H9 (cell line): ENCODE data around the gene GCNT3. TPM values are rescaled to one million over a fixed set of nuclear protein-coding genes. Genes with fewer than 3 reads are reported as not detected.

Source experiments
- DNase-seq: peaks from one replicate; pipeline ENCODE4 v3.0.0-alpha.2; 2017
- H2AFZ ChIP-seq: one replicate; pipeline ENCODE4 v1.6.1; 2013; ENCODE audit warnings: mild to moderate bottlenecking, low read length, control low read depth, moderate library complexity
- H2AK5ac ChIP-seq: 2 replicates; pipeline ENCODE4 v1.6.1; 2013; ENCODE audit warnings: low read length, control low read depth, mixed read lengths; ENCODE audit not compliant: insufficient read length
- H2BK120ac ChIP-seq: one replicate; pipeline ENCODE4 v1.6.1; 2013; ENCODE audit warnings: low read depth, mild to moderate bottlenecking, low read length, control low read depth, inconsistent platforms; ENCODE audit not compliant: poor library complexity, severe bottlenecking
- H2BK12ac ChIP-seq: 2 replicates; pipeline ENCODE4 v1.6.1; 2013; ENCODE audit warnings: low read length, control low read depth, mixed read lengths, low read depth; ENCODE audit not compliant: insufficient read length
- H2BK15ac ChIP-seq: 2 replicates; pipeline ENCODE4 v1.6.1; 2013; ENCODE audit warnings: low read depth, low read length, control low read depth
- H2BK20ac ChIP-seq: one replicate; pipeline ENCODE4 v1.6.1; 2013; ENCODE audit warnings: low read depth, mild to moderate bottlenecking, low read length, control low read depth, inconsistent platforms; ENCODE audit not compliant: poor library complexity, severe bottlenecking
- H2BK5ac ChIP-seq: 2 replicates; pipeline ENCODE4 v1.6.1; 2013; ENCODE audit warnings: low read length, control low read depth, mixed read lengths; ENCODE audit not compliant: insufficient read length
- H3K14ac ChIP-seq: 2 replicates; pipeline ENCODE4 v1.6.1; 2013; ENCODE audit warnings: low read length, control low read depth; ENCODE audit not compliant: insufficient read depth
- H3K18ac ChIP-seq: 2 replicates; pipeline ENCODE4 v1.6.1; 2013; ENCODE audit warnings: low read depth, mild to moderate bottlenecking, mixed read lengths, low read length, control low read depth; ENCODE audit not compliant: insufficient read length
- H3K23ac ChIP-seq: 2 replicates; pipeline ENCODE4 v1.6.1; 2013; ENCODE audit warnings: low read length, control low read depth, mixed read lengths, low read depth; ENCODE audit not compliant: insufficient read length
- H3K23me2 ChIP-seq: 2 replicates; pipeline ENCODE4 v1.6.1; 2013; ENCODE audit warnings: low read depth, mild to moderate bottlenecking, mixed read lengths, low read length, control low read depth; ENCODE audit not compliant: insufficient read length, poor library complexity, severe bottlenecking
- H3K27ac ChIP-seq: 2 replicates; pipeline ENCODE4 v1.5.1; 2013; ENCODE audit warnings: low read length, control low read depth, mixed read lengths, low read depth; ENCODE audit not compliant: insufficient read length
- H3K27me3 ChIP-seq: 2 replicates; pipeline ENCODE4 v1.6.1; 2013; ENCODE audit warnings: low read length, control low read depth, inconsistent platforms; ENCODE audit not compliant: insufficient read depth
- H3K4ac ChIP-seq: 2 replicates; pipeline ENCODE4 v1.6.1; 2013; ENCODE audit warnings: low read depth, mild to moderate bottlenecking, control low read depth, inconsistent platforms, low read length, moderate library complexity
- H3K4me1 ChIP-seq: 2 replicates; pipeline ENCODE4 v1.6.1; 2013; ENCODE audit warnings: low read length, control low read depth, inconsistent platforms; ENCODE audit not compliant: insufficient read depth
- H3K4me2 ChIP-seq: 2 replicates; pipeline ENCODE4 v1.6.1; 2013; ENCODE audit warnings: low read length, control low read depth, mixed read lengths; ENCODE audit not compliant: insufficient read length, insufficient read depth
- H3K56ac ChIP-seq: 2 replicates; pipeline ENCODE4 v1.6.1; 2013; ENCODE audit warnings: low read depth, mild to moderate bottlenecking, mixed read lengths, low read length, control low read depth; ENCODE audit not compliant: insufficient read length
- H3K79me1 ChIP-seq: 2 replicates; pipeline ENCODE4 v1.6.1; 2013; ENCODE audit warnings: low read depth, mild to moderate bottlenecking, moderate library complexity, low read length, control low read depth, inconsistent platforms; ENCODE audit not compliant: insufficient read depth, poor library complexity, severe bottlenecking
- H3K79me2 ChIP-seq: 2 replicates; pipeline ENCODE4 v1.6.1; 2013; ENCODE audit warnings: low read length, control low read depth, inconsistent platforms; ENCODE audit not compliant: insufficient read depth
- H3K9ac ChIP-seq: 2 replicates; pipeline ENCODE4 v1.6.1; 2013; ENCODE audit warnings: low read length, control low read depth, mixed read lengths; ENCODE audit not compliant: insufficient read length; ENCODE audit errors: extremely low read depth
- H3K9me3 ChIP-seq: one replicate; pipeline ENCODE4 v1.6.1; 2013; ENCODE audit warnings: low read depth, low read length, inconsistent platforms; ENCODE audit not compliant: control insufficient read depth
- H3T11ph ChIP-seq: one replicate; pipeline ENCODE4 v1.6.1; 2013; ENCODE audit warnings: mild to moderate bottlenecking, low read length, control low read depth, inconsistent platforms
- H4K20me1 ChIP-seq: one replicate; pipeline ENCODE4 v1.6.1; 2013; ENCODE audit not compliant: control insufficient read depth, insufficient read length, insufficient read depth
- H4K5ac ChIP-seq: 2 replicates; pipeline ENCODE4 v1.6.1; 2013; ENCODE audit warnings: low read depth, mild to moderate bottlenecking, mixed read lengths, low read length, control low read depth; ENCODE audit not compliant: insufficient read length
- H4K8ac ChIP-seq: replicated peaks from 2 replicates; pipeline ENCODE4 v1.6.1; 2013; ENCODE audit warnings: low read length, control low read depth, mixed read lengths, low read depth; ENCODE audit not compliant: insufficient read length
- H4K91ac ChIP-seq: 2 replicates; pipeline ENCODE4 v1.6.1; 2013; ENCODE audit warnings: low read depth, mild to moderate bottlenecking, moderate library complexity, mixed read lengths, low read length, control low read depth; ENCODE audit not compliant: insufficient read length
- H3K27ac Mint-ChIP-seq, 3 experiments: 2 replicates in 2 of 3; 3 replicates in 1 of 3; pipeline ENCODE4 v1.8.0; 2020 to 2021; ENCODE audit warnings: mixed read lengths in 3 of 3, mild to moderate bottlenecking in 1 of 3, moderate library complexity in 1 of 3
- H3K27me3 Mint-ChIP-seq: 2 replicates; pipeline ENCODE4 v1.8.0; 2021; ENCODE audit warnings: low read depth, mild to moderate bottlenecking, moderate library complexity, mixed read lengths
- H3K36me3 Mint-ChIP-seq, 3 experiments: 2 replicates in 2 of 3; 3 replicates in 1 of 3; pipeline ENCODE4 v1.8.0; 2020 to 2021; ENCODE audit warnings: low read depth in 3 of 3, mixed read lengths in 3 of 3; ENCODE audit not compliant: insufficient read depth in 1 of 3
- H3K4me1 Mint-ChIP-seq, 2 experiments: 2 replicates each; pipeline ENCODE4 v1.8.0; 2020; ENCODE audit warnings: mixed read lengths in 2 of 2
- H3K4me3 Mint-ChIP-seq, 2 experiments: 2 replicates in 1 of 2; 3 replicates in 1 of 2; pipeline ENCODE4 v1.8.0; 2020 to 2021; ENCODE audit warnings: mild to moderate bottlenecking in 2 of 2, mixed read lengths in 2 of 2, moderate library complexity in 1 of 2
- H3K9me3 Mint-ChIP-seq, 2 experiments: 2 replicates in 1 of 2; 3 replicates in 1 of 2; pipeline ENCODE4 v1.8.0; 2020; ENCODE audit warnings: mild to moderate bottlenecking in 2 of 2, mixed read lengths in 2 of 2, moderate library complexity in 1 of 2
- CTCF ChIP-seq: fragments of 200-600 bp; sonication (generic); conservative IDR thresholded peaks from 3 replicates; pipeline ENCODE4 v1.8.0; 2021; ENCODE audit warnings: antibody characterized with exemption, mild to moderate bottlenecking
- WGBS: extraction: QIAGEN DNeasy Blood & Tissue Kit; methylation state at CpG from one replicate; pipeline ENCODE4 v1.1.7; 2013; ENCODE audit warnings: missing lambda C conversion rate, low lambda C conversion rate, mixed read lengths; ENCODE audit not compliant: insufficient read length; ENCODE audit errors: extremely low coverage; 5-methylcytosine and 5-hydroxymethylcytosine counted together
- total RNA-seq: library from RNA; stranded (reverse); gene quantifications from 2 replicates; pipeline ENCODE4 v1.2.1, GENCODE V29; 2021

Gene GCNT3
- total RNA-seq, 1 experiment from 2014 or later: not detected

- no peaks in the 10 kb centered on the region for H3K27me3 ChIP-seq
- H3K79me2 ChIP-seq: no peaks in the 10 kb centered on the region
- no peak overlapping the region for H3T11ph ChIP-seq
- no peak overlapping the region for H2BK120ac ChIP-seq
- H3K18ac ChIP-seq: no peak overlapping the region
- no peak overlapping the region for H4K5ac ChIP-seq
- no peaks in the 10 kb centered on the region for H3K4me1 ChIP-seq
- H3K4me2 ChIP-seq: no peak overlapping the region
- no peak overlapping the region for H4K91ac ChIP-seq
- H2AK5ac ChIP-seq: no peak overlapping the region
- Mint-ChIP-seq H3K4me1 (0 out of 4 replicates have a peak, but pooled peaks cover 4 to 5% of the 10 kb centered on the region in 2 experiments), H3K4me3 (no peak overlapping the region), H3K27me3 (peaks cover 9% of the 10 kb centered on the region), H3K9me3 (peaks cover 20 to 24% of the 10 kb centered on the region in 2 experiments), H3K36me3 (peaks cover 0 to 17% (median 5%) of the 10 kb centered on the region in 3 experiments; a peak in 3 of 7 replicates), H3K27ac (no peak overlapping the region)
- no CpG with 5 or more reads among the region's 5 CpGs for WGBS
- H3K9ac ChIP-seq: no peak overlapping the region
- no peak overlapping the region for H3K14ac ChIP-seq
- H2BK12ac ChIP-seq: no peak overlapping the region
- H2BK5ac ChIP-seq: no peak overlapping the region
- no peak overlapping the region for H2BK20ac ChIP-seq
- H3K9me3 ChIP-seq: peaks cover 5% of the 10 kb centered on the region
- H3K4ac ChIP-seq: no peak overlapping the region
- no peaks in the 10 kb centered on the region for H4K20me1 ChIP-seq
- no peak overlapping the region for H3K27ac ChIP-seq
- DNase-seq: no peak
- H3K79me1 ChIP-seq: no peaks in the 10 kb centered on the region
- H2BK15ac ChIP-seq: no peak overlapping the region
- TF ChIP-seq CTCF: no peak
- H3K56ac ChIP-seq: no peak overlapping the region
- H3K23ac ChIP-seq: no peak overlapping the region
- H3K23me2 ChIP-seq: no peaks in the 10 kb centered on the region
- H4K8ac ChIP-seq: no peak overlapping the region
- H2AFZ ChIP-seq: no peak overlapping the region
Observed at GRCh38 chr15:59605994-59606393, 5.6 kb upstream of the GCNT3 start.
